Upper lobe of left lung (tissue), 4 donors: ENCODE results near the gene IGF2R.

Source experiments
- CTCF ChIP-seq, 6 experiments: fragments of 450-650 bp in 4 of 6; fragments of 200-600 bp in 2 of 6; sonication (generic) in 2 of 6; IDR thresholded peaks; one replicate each; pipeline ENCODE4 v1.5.1; 2016 to 2019; ENCODE audit warnings: antibody characterized with exemption in 6 of 6
- POLR2AphosphoS5 ChIP-seq, 2 donors: sonication (generic); formaldehyde crosslinking; IDR thresholded peaks; one replicate each; pipeline ENCODE4 v1.5.1; 2017; ENCODE audit warnings: antibody characterized with exemption in 2 of 2

GRCh38 chr6:159974932-159975331 lies 6.0 kb downstream of the IGF2R start:
- TF ChIP-seq CTCF (IDR thresholded peaks at IDR 0.05), result no peak
- no peak for TF ChIP-seq POLR2AphosphoS5 (IDR thresholded peaks at IDR 0.05)
